Adipose tissue (tissue), 3 donors: ENCODE data around the gene ZMIZ1. TPM values are rescaled to one million over a fixed set of nuclear protein-coding genes. Genes with fewer than 3 reads are reported as not detected.
"Not testable (repeated sequence)": the region's sequence is repeated elsewhere in the genome, so short reads cannot be mapped to it uniquely, and the experiment has no call there.

Experiments
- H3K27ac ChIP-seq: one replicate; pipeline ENCODE4 v1.5.1; 2013; ENCODE audit warnings: low read depth, low read length
- WGBS, 3 donors: extraction: QIAGEN DNeasy Blood & Tissue Kit; methylation state at CpG; one replicate each; pipeline ENCODE4 v1.1.7; 2013; 5-methylcytosine and 5-hydroxymethylcytosine counted together
- polyA plus RNA-seq, 3 donors: library from polyadenylated mRNA; stranded (reverse); fragments of 200-250 nt; gene quantifications; one replicate each; pipeline ENCODE4 v1.2.3, GENCODE V29; 2013
- donor health status: healthy with polysubstance abuse.
- donor health status: Bipolar disorder and iron deficiency.
- donor health status: healthy.

Gene ZMIZ1
- polyA plus RNA-seq, 3 donors, result 17.4 to 37.1 (median 26.1) TPM

GRCh38 chr10:79328737-79329504, 260.2 kb downstream of the ZMIZ1 start:
- H3K27ac ChIP-seq, result no peak overlapping the region
- 89 to 93% (median 92%) methylated on average over 14 of the region's 14 CpGs for WGBS, 3 donors

GRCh38 chr10:79329529-79329928, 260.8 kb downstream of the ZMIZ1 start:
- WGBS, 3 donors, result 83 to 93% (median 91%) methylated on average over 9 of the region's 9 CpGs

GRCh38 chr10:79331226-79331625, 262.5 kb downstream of the ZMIZ1 start:
- 85 to 92% (median 92%) methylated on average over 5 of the region's 5 CpGs for WGBS, 3 donors
- H3K27ac ChIP-seq, result no peak overlapping the region

More at GRCh38 chr10:79329529-79329928, 260.8 kb downstream of the ZMIZ1 start:
- no peak overlapping the region for H3K27ac ChIP-seq

- WGBS, 3 donors, result 36 to 82% (median 55%) methylated on average over 6 of the region's 6 CpGs
- H3K27ac ChIP-seq, result no peak overlapping the region
Observed at GRCh38 chr10:79331709-79332108, 262.9 kb downstream of the ZMIZ1 start.

GRCh38 chr10:79332610-79333315, 264.0 kb downstream of the ZMIZ1 start:
- 94 to 98% (median 95%) methylated on average over 2 to 5 of the region's 10 CpGs for WGBS, 3 donors

GRCh38 chr10:79333513-79333912, 264.7 kb downstream of the ZMIZ1 start:
- WGBS, 3 donors, result 95 to 96% (median 95%) methylated on average over 2 of the region's 2 CpGs
- H3K27ac ChIP-seq, result no peak overlapping the region

More at GRCh38 chr10:79332610-79333315, 264.0 kb downstream of the ZMIZ1 start:
- not testable (repeated sequence) for H3K27ac ChIP-seq

GRCh38 chr10:79334573-79334972, 265.8 kb downstream of the ZMIZ1 start:
- no peak overlapping the region for H3K27ac ChIP-seq
- 94 to 98% (median 96%) methylated on average over 2 of the region's 2 CpGs for WGBS, 3 donors

- WGBS, 3 donors, result 75 to 86% (median 76%) methylated on average over 2 of the region's 2 CpGs
- H3K27ac ChIP-seq, result no peak overlapping the region
Observed at GRCh38 chr10:79335094-79335469, 266.3 kb downstream of the ZMIZ1 start.

- no peak overlapping the region for H3K27ac ChIP-seq
- 69 to 90% (median 85%) methylated on average over 12 to 13 of the region's 13 CpGs for WGBS, 3 donors
Observed at GRCh38 chr10:79335470-79336235, 266.9 kb downstream of the ZMIZ1 start.

GRCh38 chr10:79336276-79336675, 267.5 kb downstream of the ZMIZ1 start:
- no peak overlapping the region for H3K27ac ChIP-seq
- WGBS, 3 donors, result 93 to 100% (median 96%) methylated on average over 3 of the region's 3 CpGs

- WGBS, 3 donors, result 74 to 88% (median 74%) methylated on average over 7 of the region's 7 CpGs
- H3K27ac ChIP-seq, result no peak overlapping the region
Observed at GRCh38 chr10:79336739-79337138, 268.0 kb downstream of the ZMIZ1 start.

GRCh38 chr10:79337783-79338469, 269.2 kb downstream of the ZMIZ1 start:
- H3K27ac ChIP-seq, result not testable (repeated sequence)

GRCh38 chr10:79339266-79339665, 270.5 kb downstream of the ZMIZ1 start:
- no peak overlapping the region for H3K27ac ChIP-seq
- WGBS, 3 donors, result 89 to 95% (median 91%) methylated on average over 3 of the region's 3 CpGs

More at GRCh38 chr10:79337783-79338469, 269.2 kb downstream of the ZMIZ1 start:
- 96 to 100% (median 98%) methylated on average over 7 of the region's 11 CpGs for WGBS, 3 donors

- WGBS, 3 donors, result 81 to 94% (median 85%) methylated on average over 5 of the region's 5 CpGs
- H3K27ac ChIP-seq, result no peak overlapping the region
Observed at GRCh38 chr10:79340646-79341244, 272.0 kb downstream of the ZMIZ1 start.

GRCh38 chr10:79342295-79342761, 273.6 kb downstream of the ZMIZ1 start:
- 56 to 91% (median 87%) methylated on average over 5 of the region's 5 CpGs for WGBS, 3 donors
- no peak overlapping the region for H3K27ac ChIP-seq

GRCh38 chr10:79342811-79343561, 274.2 kb downstream of the ZMIZ1 start:
- H3K27ac ChIP-seq, result no peak overlapping the region
- WGBS, 3 donors, result 57 to 85% (median 81%) methylated on average over 10 of the region's 10 CpGs

- no peak overlapping the region for H3K27ac ChIP-seq
- WGBS, 3 donors, result 48 to 82% (median 81%) methylated on average over 3 of the region's 3 CpGs
Observed at GRCh38 chr10:79344502-79345195, 275.9 kb downstream of the ZMIZ1 start.
